ENCODE data around the gene PAFAH2. TPM values are rescaled to one million over a fixed set of nuclear protein-coding genes. Genes with fewer than 3 reads are reported as not detected.

The PAFAH2 gene
- total and polyA plus RNA-seq, 11 donors = 5.8 to 18.6 (median 9.2) TPM

DNA sequence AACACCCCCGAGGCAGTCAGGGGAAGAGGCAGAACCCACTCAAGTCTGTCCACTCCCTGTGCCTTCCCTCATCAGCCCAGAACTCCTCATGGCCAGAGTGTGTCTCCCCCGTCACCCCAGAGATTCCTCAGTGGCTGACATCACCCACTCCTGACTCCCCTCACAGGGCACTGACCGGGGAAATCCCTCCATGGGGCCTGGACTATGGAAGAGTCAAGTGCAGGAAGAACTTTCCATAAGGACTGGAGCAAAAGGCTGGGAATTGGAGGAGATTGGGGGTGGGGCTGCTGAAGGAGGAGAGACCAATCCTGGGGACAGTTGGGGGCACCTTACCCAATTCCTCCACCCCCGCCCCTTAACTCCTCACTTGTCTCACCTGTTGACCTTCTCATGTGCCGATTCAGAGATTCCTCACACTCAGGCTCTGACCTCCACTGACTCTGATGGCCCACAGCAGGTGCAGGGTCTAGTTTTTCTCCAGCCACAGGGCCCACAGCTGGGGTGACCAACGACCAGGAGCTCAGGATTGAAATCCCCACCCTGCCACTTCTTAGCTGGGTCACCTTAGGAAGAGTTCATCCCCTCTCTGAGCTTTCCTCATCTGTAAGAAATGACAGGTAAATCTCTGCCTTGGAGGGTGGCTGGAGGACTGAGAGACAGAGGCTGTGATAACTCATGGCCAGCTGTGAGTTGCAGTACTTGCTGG is 23.2 kb upstream of the PAFAH2 start:
- H3K4me3 ChIP-seq = peak overlapping the region in 8 of 12 donors; percentile 11 to 59 (median 44)
- no peaks in the 10 kb centered on the region for H3K9me3 ChIP-seq
- H3K36me3 ChIP-seq = no peaks in the 10 kb centered on the region
- DNase-seq (peak in 2 of 5 donors; percentile 26 to 40), ATAC-seq (peak in 2 of 4 donors; percentile 2 to 10)
- 26 to 43% (median 40%) methylated on average over 6 of the region's 6 CpGs for WGBS, 4 donors
- intact Hi-C loops (cut with DNase I) = loop anchor here in 1 of 10 donors (5.0 kb wide), 1 partner anchor 136 kb away; the partner anchor contains the start of gene FAM110D
- peaks cover 0 to 81% (median 32%) of the 10 kb centered on the region in 12 donors for H3K4me1 ChIP-seq
- peak overlapping the region; percentile 55 to 98 (median 86) for H3K27ac ChIP-seq
- H3K27me3 ChIP-seq = no peaks in the 10 kb centered on the region
- TF ChIP-seq, protein P1, sequence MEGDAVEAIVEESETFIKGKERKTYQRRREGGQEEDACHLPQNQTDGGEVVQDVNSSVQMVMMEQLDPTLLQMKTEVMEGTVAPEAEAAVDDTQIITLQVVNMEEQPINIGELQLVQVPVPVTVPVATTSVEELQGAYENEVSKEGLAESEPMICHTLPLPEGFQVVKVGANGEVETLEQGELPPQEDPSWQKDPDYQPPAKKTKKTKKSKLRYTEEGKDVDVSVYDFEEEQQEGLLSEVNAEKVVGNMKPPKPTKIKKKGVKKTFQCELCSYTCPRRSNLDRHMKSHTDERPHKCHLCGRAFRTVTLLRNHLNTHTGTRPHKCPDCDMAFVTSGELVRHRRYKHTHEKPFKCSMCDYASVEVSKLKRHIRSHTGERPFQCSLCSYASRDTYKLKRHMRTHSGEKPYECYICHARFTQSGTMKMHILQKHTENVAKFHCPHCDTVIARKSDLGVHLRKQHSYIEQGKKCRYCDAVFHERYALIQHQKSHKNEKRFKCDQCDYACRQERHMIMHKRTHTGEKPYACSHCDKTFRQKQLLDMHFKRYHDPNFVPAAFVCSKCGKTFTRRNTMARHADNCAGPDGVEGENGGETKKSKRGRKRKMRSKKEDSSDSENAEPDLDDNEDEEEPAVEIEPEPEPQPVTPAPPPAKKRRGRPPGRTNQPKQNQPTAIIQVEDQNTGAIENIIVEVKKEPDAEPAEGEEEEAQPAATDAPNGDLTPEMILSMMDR (IDR thresholded peaks at IDR 0.05) = no peak
- TF ChIP-seq POLR2A (IDR thresholded peaks at IDR 0.05) = no peak

DNA sequence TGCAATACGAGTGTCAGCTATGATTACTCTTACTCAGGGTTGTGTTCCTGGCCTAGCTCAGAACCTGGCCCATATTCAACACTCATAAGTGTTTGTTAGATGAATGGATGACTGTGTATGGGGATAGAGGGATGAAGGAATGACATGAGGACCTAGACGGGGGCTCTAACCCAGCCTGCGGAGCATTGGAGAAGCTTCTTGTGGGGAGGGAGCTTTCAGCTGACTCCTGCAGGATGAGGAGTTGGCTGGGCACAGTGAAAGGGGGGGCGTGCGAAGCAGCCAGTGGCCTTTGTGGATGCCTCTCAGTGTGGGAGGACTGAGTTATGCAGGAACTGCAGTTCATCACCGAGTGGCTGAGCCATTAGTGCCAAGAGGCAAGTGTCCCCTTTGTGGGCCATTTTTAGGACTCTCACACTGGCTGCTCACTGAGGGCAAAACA is 22.5 kb upstream of the PAFAH2 start:
- Histone ChIP-seq H3K27me3 (no peaks in the 10 kb centered on the region), H3K4me1 (peaks cover 0 to 86% (median 32%) of the 10 kb centered on the region in 12 donors), H3K27ac (peak overlapping the region; percentile 55 to 98 (median 86)), H3K36me3 (no peaks in the 10 kb centered on the region), H3K4me3 (peak overlapping the region in 6 of 12 donors; percentile 37 to 59 (median 50)), H3K9me3 (no peaks in the 10 kb centered on the region)
- peak; percentile 34 to 62 (median 50) for ATAC-seq
- peak; percentile 51 to 71 (median 67) for DNase-seq
- intact Hi-C loops (cut with DNase I) = loop anchor here in 1 of 10 donors (5.0 kb wide), 1 partner anchor 137 kb away; the partner anchor contains the start of gene FAM110D
- WGBS, 4 donors = 29 to 51% (median 35%) methylated on average over 6 of the region's 6 CpGs
- TF ChIP-seq, protein P1 (IDR thresholded peaks at IDR 0.05) = no peak
- no peak for TF ChIP-seq POLR2A (IDR thresholded peaks at IDR 0.05)

DNA sequence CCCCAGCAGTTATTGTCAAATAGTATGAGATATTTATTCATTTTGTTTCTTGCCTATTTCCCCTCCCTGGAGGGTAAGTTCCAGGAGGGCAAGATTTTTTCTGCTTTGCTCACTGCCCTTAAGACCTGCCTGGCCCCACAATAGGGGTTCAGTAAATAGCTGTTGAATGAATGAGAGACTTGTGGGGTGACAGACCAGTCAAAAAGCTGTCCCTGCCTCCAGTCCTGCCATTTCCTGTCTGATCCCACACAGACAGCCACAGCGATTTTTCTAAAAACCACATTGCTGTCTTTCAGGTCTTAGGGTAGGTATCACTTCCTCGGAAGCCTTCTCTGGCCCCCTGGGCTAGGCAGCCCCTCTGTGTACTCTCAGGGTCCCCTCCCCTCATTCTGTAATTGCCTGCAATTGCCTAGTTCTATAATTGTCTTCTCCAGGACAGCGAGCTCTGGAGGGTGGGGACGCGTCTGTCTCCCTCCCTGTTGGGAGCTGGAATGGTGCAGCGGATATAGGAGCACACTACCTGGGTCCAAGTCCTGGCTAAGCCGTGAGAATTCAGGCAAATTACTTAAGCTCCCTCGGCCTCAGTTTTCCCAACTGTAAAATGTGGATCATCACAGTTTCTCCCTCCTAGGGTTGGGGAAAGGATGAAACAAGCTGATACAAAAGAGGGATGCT is 21.9 kb upstream of the PAFAH2 start:
- H3K4me1 ChIP-seq = peaks cover 0 to 81% (median 31%) of the 10 kb centered on the region in 12 donors

More for the DNA sequence above, 21.9 kb upstream of the PAFAH2 start:
- no peaks in the 10 kb centered on the region for H3K9me3 ChIP-seq
- H3K27me3 ChIP-seq = no peaks in the 10 kb centered on the region
- WGBS, 4 donors = 46 to 53% (median 48%) methylated on average over 8 of the region's 8 CpGs
- peak in 1 of 5 donors; percentile 10 for DNase-seq
- intact Hi-C loops (cut with DNase I) = loop anchor here in 1 of 10 donors (5.0 kb wide), 1 partner anchor 138 kb away; the partner anchor contains the start of gene FAM110D
- no peaks in the 10 kb centered on the region for H3K36me3 ChIP-seq
- TF ChIP-seq, protein P1 (IDR thresholded peaks at IDR 0.05) = no peak
- no peak for TF ChIP-seq POLR2A (IDR thresholded peaks at IDR 0.05)
- peak overlapping the region in 9 of 12 donors; percentile 75 to 98 (median 90) for H3K27ac ChIP-seq
- no peak for ATAC-seq
- H3K4me3 ChIP-seq = peak overlapping the region in 6 of 12 donors; percentile 37 to 59 (median 50)

Measured in heart left ventricle (tissue), 16 donors.